H1 (cell line): ENCODE data around the gene LIPC. TPM values are rescaled to one million over a fixed set of nuclear protein-coding genes. Genes with fewer than 3 reads are reported as not detected.

Experiments used
- CTCF ChIA-PET: fragments of 300-600 bp; sonication (Branson Sonifier 250); formaldehyde crosslinking; loops from one replicate; lab custom pipeline; 2021; ENCODE audit not compliant: partially characterized antibody; lab: Charles Lee
- POLR2A ChIA-PET: fragments of 300-600 bp; sonication (Branson Sonifier 250); formaldehyde crosslinking; loops from one replicate; lab custom pipeline; 2021; ENCODE audit warnings: inconsistent platforms; ENCODE audit not compliant: partially characterized antibody; lab: Charles Lee
- DNase-seq, 2 experiments: peaks; one replicate each; pipeline versions ENCODE4 v3.0.0 to v3.0.0-alpha.2; 2010 to 2022; ENCODE audit warnings: low spot score in 2 of 2, low read depth in 1 of 2, mixed read lengths in 1 of 2
- FAIRE-seq: peaks from 2 replicates; lab custom pipeline; 2011; peaks lifted over from hg19 to GRCh38; lab: Jason Lieb, UNC
- H2AFZ ChIP-seq: 2 replicates; pipeline ENCODE4 v1.8.1; 2012; ENCODE audit warnings: low read length, inconsistent platforms
- H2AK5ac ChIP-seq: 2 replicates; pipeline ENCODE4 v1.6.1; 2013; ENCODE audit warnings: low read depth, low read length
- H2BK120ac ChIP-seq: replicated peaks from 2 replicates; pipeline ENCODE3; 2013; ENCODE audit warnings: low read depth, low read length, inconsistent platforms
- H2BK12ac ChIP-seq: 2 replicates; pipeline ENCODE4 v1.6.1; 2013; ENCODE audit warnings: low read depth, low read length
- H2BK15ac ChIP-seq: 2 replicates; pipeline ENCODE4 v1.6.1; 2013; ENCODE audit warnings: low read length
- H2BK20ac ChIP-seq: 2 replicates; pipeline ENCODE4 v1.6.1; 2013; ENCODE audit warnings: low read length
- H2BK5ac ChIP-seq: 2 replicates; pipeline ENCODE4 v1.6.1; 2013; ENCODE audit warnings: low read depth, low read length
- H3K14ac ChIP-seq: 2 replicates; pipeline ENCODE4 v1.6.1; 2013; ENCODE audit warnings: inconsistent platforms; ENCODE audit not compliant: insufficient read length
- H3K18ac ChIP-seq: 2 replicates; pipeline ENCODE4 v1.6.1; 2013; ENCODE audit warnings: low read length; ENCODE audit errors: extremely low read depth
- H3K23ac ChIP-seq: 2 replicates; pipeline ENCODE4 v1.6.1; 2013; ENCODE audit warnings: inconsistent platforms; ENCODE audit not compliant: insufficient read length
- H3K23me2 ChIP-seq: 2 replicates; pipeline ENCODE4 v1.6.1; 2013; ENCODE audit warnings: low read depth, low read length
- H3K27ac ChIP-seq: 2 replicates; pipeline ENCODE4 v1.6.1; 2011; ENCODE audit warnings: low read depth, low read length, inconsistent platforms
- H3K27me3 ChIP-seq, 4 experiments: replicated peaks in 1 of 4; 1 replicate in 1 of 4; 2 replicates in 3 of 4; pipeline versions ENCODE4 v1.6.1 to v1.8.1; 2011 to 2013; ENCODE audit warnings: low read length in 3 of 4, mild to moderate bottlenecking in 3 of 4, inconsistent platforms in 2 of 4, mixed read lengths in 2 of 4, moderate library complexity in 1 of 4; ENCODE audit not compliant: control insufficient read depth in 3 of 4, insufficient read depth in 3 of 4; ENCODE audit errors: extremely low read depth in 1 of 4
- H3K36me3 ChIP-seq, 4 experiments: 2 replicates each; pipeline versions ENCODE4 v1.6.1 to v1.8.1; 2011 to 2013; ENCODE audit warnings: mild to moderate bottlenecking in 4 of 4, low read length in 3 of 4, moderate library complexity in 2 of 4, control low read depth in 1 of 4, inconsistent platforms in 1 of 4; ENCODE audit not compliant: insufficient read depth in 4 of 4, control insufficient read depth in 2 of 4
- H3K4ac ChIP-seq: replicated peaks from 2 replicates; pipeline ENCODE3; 2013; ENCODE audit warnings: low read length, low read depth, mixed read lengths, inconsistent platforms; ENCODE audit not compliant: insufficient read length
- H3K4me1 ChIP-seq, 4 experiments: replicated peaks in 1 of 4; 1 replicate in 1 of 4; 2 replicates in 3 of 4; pipeline versions ENCODE4 v1.6.1 to v1.8.1; 2011 to 2013; ENCODE audit warnings: low read length in 3 of 4, inconsistent platforms in 2 of 4, mixed read lengths in 1 of 4; ENCODE audit not compliant: insufficient read depth in 4 of 4, control insufficient read depth in 3 of 4
- H3K4me2 ChIP-seq, 2 experiments: 2 replicates each; pipeline versions ENCODE4 v1.6.1 to v1.8.1; 2011 to 2013; ENCODE audit warnings: low read depth in 2 of 2, low read length in 2 of 2, control low read depth in 1 of 2, inconsistent platforms in 1 of 2, mild to moderate bottlenecking in 1 of 2; ENCODE audit not compliant: insufficient read depth in 1 of 2
- H3K4me3 ChIP-seq, 4 experiments: fragments of 200-600, 300-600 bp in 1 of 4; sonication (generic), shearing (Covaris generic), sonication (Bioruptor Twin) in 1 of 4; 2 replicates each; pipeline versions ENCODE4 v1.5.1 to v1.8.1; 2011 to 2016; ENCODE audit warnings: low read length in 4 of 4, low read depth in 3 of 4, control low read depth in 2 of 4, inconsistent platforms in 2 of 4, mild to moderate bottlenecking in 2 of 4, mixed read lengths in 1 of 4, moderate library complexity in 1 of 4; ENCODE audit not compliant: insufficient read depth in 2 of 4; ENCODE audit errors: extremely low read depth in 1 of 4
- H3K56ac ChIP-seq: replicated peaks from 2 replicates; pipeline ENCODE3; 2013; ENCODE audit warnings: low read depth, mild to moderate bottlenecking, mixed read lengths, low read length, inconsistent platforms; ENCODE audit not compliant: insufficient read length
- H3K79me1 ChIP-seq: 2 replicates; pipeline ENCODE4 v1.6.1; 2013; ENCODE audit warnings: low read depth, low read length, control low read depth
- H3K79me2 ChIP-seq, 2 experiments: 2 replicates each; pipeline versions ENCODE4 v1.6.1 to v1.8.1; 2012 to 2013; ENCODE audit warnings: low read length in 2 of 2, mild to moderate bottlenecking in 2 of 2, inconsistent platforms in 1 of 2; ENCODE audit not compliant: insufficient read depth in 2 of 2, control insufficient read depth in 1 of 2
- H3K9ac ChIP-seq, 4 experiments: replicated peaks in 1 of 4; 1 replicate in 1 of 4; 2 replicates in 3 of 4; pipeline versions ENCODE4 v1.6.1 to v1.8.1; 2011 to 2013; ENCODE audit warnings: low read depth in 3 of 4, low read length in 3 of 4, control low read depth in 2 of 4, mild to moderate bottlenecking in 2 of 4, moderate library complexity in 2 of 4, inconsistent platforms in 1 of 4; ENCODE audit errors: extremely low read depth in 1 of 4
- H3K9me3 ChIP-seq, 2 experiments: 2 replicates each; pipeline versions ENCODE4 v1.6.1 to v1.8.1; 2012 to 2013; ENCODE audit warnings: mild to moderate bottlenecking in 2 of 2, moderate library complexity in 2 of 2, control low read depth in 1 of 2, inconsistent platforms in 1 of 2, low read depth in 1 of 2, low read length in 1 of 2, mixed read lengths in 1 of 2; ENCODE audit not compliant: insufficient read depth in 2 of 2
- H4K20me1 ChIP-seq, 2 experiments: replicated peaks in 1 of 2; 2 replicates each; pipeline versions ENCODE3 to v1.8.1; 2011 to 2013; ENCODE audit warnings: inconsistent platforms in 2 of 2, low read length in 2 of 2, mild to moderate bottlenecking in 1 of 2; ENCODE audit not compliant: insufficient read depth in 2 of 2, control insufficient read depth in 1 of 2
- H4K5ac ChIP-seq: 2 replicates; pipeline ENCODE4 v1.6.1; 2013; ENCODE audit warnings: low read length, low read depth, mixed read lengths, inconsistent platforms; ENCODE audit not compliant: insufficient read length
- H4K8ac ChIP-seq: 2 replicates; pipeline ENCODE4 v1.8.0; 2013; ENCODE audit warnings: mild to moderate bottlenecking, moderate library complexity, low read length, inconsistent platforms; ENCODE audit not compliant: insufficient read depth; ENCODE audit errors: extremely low read depth
- H4K91ac ChIP-seq: replicated peaks from 2 replicates; pipeline ENCODE3; 2013; ENCODE audit warnings: low read length, mixed read lengths, inconsistent platforms; ENCODE audit not compliant: insufficient read length
- CBX5 ChIP-seq: fragments of 300-800, 300-1000 bp; sonication (generic); IDR thresholded peaks from 2 replicates; pipeline ENCODE4 v1.7.1; 2016; ENCODE audit warnings: antibody characterized with exemption, low read length, low read depth
- HDAC2 ChIP-seq, 2 experiments: fragments of 300-600 bp in 1 of 2; sonication (generic) in 1 of 2; IDR thresholded peaks; 2 replicates each; pipeline ENCODE4 v1.6.1; 2011 to 2012; ENCODE audit warnings: low read depth in 2 of 2, low read length in 2 of 2, mild to moderate bottlenecking in 2 of 2, moderate library complexity in 2 of 2, borderline replicate concordance in 1 of 2, inconsistent platforms in 1 of 2
- JUN ChIP-seq: IDR thresholded peaks from 2 replicates; pipeline ENCODE4 v1.6.1; 2011; ENCODE audit warnings: low read depth, mild to moderate bottlenecking, improper control_type of control experiment, low read length
- KDM4A ChIP-seq: IDR thresholded peaks from one replicate; pipeline ENCODE4 v1.7.1; 2012; ENCODE audit warnings: low read depth, mild to moderate bottlenecking, moderate library complexity, low read length, inconsistent platforms; ENCODE audit not compliant: severe bottlenecking
- KDM5A ChIP-seq: fragments of 200-600 bp; IDR thresholded peaks from 2 replicates; pipeline ENCODE4 v1.7.1; 2012; ENCODE audit warnings: mild to moderate bottlenecking, low read length, inconsistent platforms, mixed read lengths
- MAX ChIP-seq: IDR thresholded peaks from 2 replicates; pipeline ENCODE4 v1.6.1; 2012; ENCODE audit warnings: inconsistent platforms
- NRF1 ChIP-seq: IDR thresholded peaks from 2 replicates; pipeline ENCODE4 v1.6.1; 2011; ENCODE audit warnings: mild to moderate bottlenecking, low read depth, low read length, improper control_type of control experiment
- POLR2AphosphoS5 ChIP-seq: IDR thresholded peaks from 2 replicates; pipeline ENCODE4 v1.6.1; 2011; ENCODE audit warnings: low read depth, low read length
- RAD21 ChIP-seq, 2 experiments: IDR thresholded peaks in 1 of 2; conservative IDR thresholded peaks in 1 of 2; 2 replicates each; pipeline ENCODE4 v1.6.1; 2011; ENCODE audit warnings: low read depth in 2 of 2, low read length in 2 of 2, improper control_type of control experiment in 1 of 2, inconsistent platforms in 1 of 2, mild to moderate bottlenecking in 1 of 2, moderate library complexity in 1 of 2
- SIN3A ChIP-seq, 2 experiments: IDR thresholded peaks in 1 of 2; conservative IDR thresholded peaks in 1 of 2; 2 replicates each; pipeline ENCODE4 v1.6.1; 2011 to 2012; ENCODE audit warnings: low read length in 2 of 2, improper control_type of control experiment in 1 of 2, low read depth in 1 of 2, mild to moderate bottlenecking in 1 of 2
- SIX5 ChIP-seq: IDR thresholded peaks from 2 replicates; pipeline ENCODE4 v1.6.1; 2011; ENCODE audit warnings: mild to moderate bottlenecking, low read depth, low read length
- WGBS, 2 experiments: shearing (Covaris generic) in 1 of 2; methylation state at CpG; one replicate each; pipeline versions ENCODE4 v1.1.6 to v1.1.7; 2013 to 2015; ENCODE audit warnings: low lambda C conversion rate in 2 of 2, mixed read lengths in 2 of 2, inconsistent platforms in 1 of 2, low coverage in 1 of 2, missing lambda C conversion rate in 1 of 2; ENCODE audit not compliant: insufficient replicate concordance in 2 of 2, insufficient coverage in 1 of 2, insufficient read length in 1 of 2; ENCODE audit errors: extremely low coverage in 1 of 2, missing lambda C conversion rate in 1 of 2; 5-methylcytosine and 5-hydroxymethylcytosine counted together
- polyA plus RNA-seq, 7 experiments: library from polyadenylated mRNA; depleted of rRNA in 3 of 7; stranded (reverse) in 5 of 7; unstranded in 2 of 7; fragments of >200 nt in 5 of 7; fragments of 200-250 nt in 2 of 7; gene quantifications; 1 replicate in 5 of 7; 2 replicates in 1 of 7; 4 replicates in 1 of 7; pipeline versions ENCODE4 v1.2.1 to v1.2.3, GENCODE V29; 2011 to 2013; ENCODE audit warnings: missing spikeins in 2 of 7, mixed read lengths in 2 of 7
- total RNA-seq: library from RNA; stranded (reverse); fragmentation: NEBNext Ultra II Directional; extraction: Animal tissue kit (Norgen Biotek cat#: 25700); gene quantifications from 2 replicates; pipeline ENCODE4 v1.2.1, GENCODE V29; 2021

LIPC gene
- total and polyA plus RNA-seq, 2 of the 8 experiments (the other 6 are each of a cell fraction or from before 2014, with no cell fraction given): not detected

GRCh38 chr15:58585693-58586443 lies 154.1 kb downstream of the LIPC start:
- POLR2A ChIA-PET: interaction anchor here (0.6 kb wide), 1 partner anchor 32 kb away, joined by 3 read pairs; no protein-coding TSS in a partner anchor
- Histone ChIP-seq H2BK120ac (no peak overlapping the region), H3K4me1 (no peaks in the 10 kb centered on the region), H3K14ac (no peak overlapping the region), H3K9ac (no peak overlapping the region), H4K8ac (no peak overlapping the region), H4K20me1 (no peaks in the 10 kb centered on the region), H3K79me2 (no peaks in the 10 kb centered on the region), H3K27me3 (no peaks in the 10 kb centered on the region; a peak in 1 of 7 replicates), H3K23ac (no peak overlapping the region), H3K79me1 (no peaks in the 10 kb centered on the region), H3K36me3 (no peaks in the 10 kb centered on the region), H3K4ac (no peak overlapping the region), H3K4me2 (no peak overlapping the region), H3K23me2 (no peaks in the 10 kb centered on the region), H2BK12ac (no peak overlapping the region), H3K18ac (no peak overlapping the region), H2BK5ac (no peak overlapping the region), H4K5ac (no peak overlapping the region), H2AFZ (no peak overlapping the region), H2AK5ac (no peak overlapping the region), H3K27ac (no peak overlapping the region), H4K91ac (no peak overlapping the region), H2BK15ac (no peak overlapping the region), H3K4me3 (no peak overlapping the region), H3K56ac (no peak overlapping the region), H3K9me3 (peaks cover 0 to 2% of the 10 kb centered on the region in 2 experiments; a peak in 1 of 4 replicates), H2BK20ac (no peak overlapping the region)
- DNase-seq (no peak), FAIRE-seq (no peak)
- WGBS, 2 experiments: 86% methylated on average over 5 of the region's 5 CpGs; no CpG with 5 or more reads in 1 of the 2 experiments
- CTCF ChIA-PET: interaction anchor here (0.5 to 1.8 kb wide), 6 partner anchors 52 to 1905 kb away, joined by 3 to 4 read pairs (median 3); no protein-coding TSS in a partner anchor
- TF ChIP-seq KDM4A (no peak), HDAC2 (IDR thresholded peaks at IDR 0.05; ENCODE audit: borderline replicate concordance in 1 of 2, low read depth in 2 of 2, low read length in 2 of 2) (no peak), SIN3A (conservative IDR thresholded peaks at IDR 0.05 in 1 of 2, IDR thresholded peaks at IDR 0.05 in 1 of 2; ENCODE audit: low read depth in 1 of 2, low read length in 2 of 2) (no peak), JUN (no peak), SIX5 (no peak), CBX5 (no peak), RAD21 (IDR thresholded peaks at IDR 0.05 in 1 of 2, conservative IDR thresholded peaks at IDR 0.05 in 1 of 2; ENCODE audit: low read depth in 2 of 2, low read length in 2 of 2) (no peak), NRF1 (no peak), MAX (no peak), POLR2AphosphoS5 (no peak), KDM5A (no peak)
